ENCODE data around the gene CTNND2.
A peak's percentile ranks its signal among the peaks of the same experiment; 100 is the strongest.

Gene CTNND2

DNA sequence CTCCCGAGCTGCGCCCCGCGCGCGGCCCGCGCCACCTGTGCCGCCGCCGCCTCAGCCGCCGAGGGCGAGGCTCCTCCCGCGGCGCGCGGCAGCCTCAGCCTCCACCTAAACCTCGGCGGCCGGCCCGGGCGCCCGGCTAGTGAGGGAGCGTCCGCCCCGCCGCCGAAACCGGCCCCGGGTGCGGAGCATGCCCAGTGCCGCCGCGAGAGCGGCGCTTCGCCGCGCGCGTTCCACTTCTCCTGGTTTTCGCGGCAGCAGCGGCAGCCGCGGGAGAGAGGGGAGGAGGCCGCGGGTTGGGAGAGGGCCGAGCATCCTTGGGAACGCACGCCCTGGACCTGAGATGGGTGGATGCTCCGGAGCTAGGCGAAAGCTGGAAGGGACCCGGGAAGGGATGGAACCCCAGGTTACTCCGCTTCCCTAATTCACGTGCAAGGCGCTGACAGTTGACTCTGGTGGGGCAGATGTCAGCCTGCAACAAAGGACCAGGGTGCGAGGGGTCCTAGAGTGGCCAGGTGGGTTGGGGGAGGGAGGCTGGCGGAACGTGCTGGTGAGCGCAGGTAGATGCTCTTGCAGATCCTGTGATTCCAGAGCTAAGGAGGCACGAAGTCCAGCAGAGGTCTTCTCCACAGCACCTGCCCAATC is at the start of gene CTNND2:
Gene CTNND2 (minus strand): TSS at position 182 of the 642 bp plus-strand sequence. CDS start 593 bp downstream, outside the sequence.
- H3K27ac ChIP-seq = no peak within 1 kb of the TSS
- no peak for TF ChIP-seq ZFX (IDR thresholded peaks at IDR 0.05)
- TF ChIP-seq CTCF (conservative IDR thresholded peaks at IDR 0.05) = peak; percentile 12; the same call in 1 of the 2 replicates

- no peak overlapping the region for H3K27ac ChIP-seq
- TF ChIP-seq ZFX (IDR thresholded peaks at IDR 0.05) (no peak), CTCF (conservative IDR thresholded peaks at IDR 0.05) (no peak)
These were observed 42.1 kb upstream of the CTNND2 start for GRCh38 chr5:11946317-11946716.

GRCh38 chr5:11941566-11941965 is 37.3 kb upstream of the CTNND2 start:
- H3K27ac ChIP-seq = no peak overlapping the region
- TF ChIP-seq CTCF (conservative IDR thresholded peaks at IDR 0.05) (no peak), ZFX (IDR thresholded peaks at IDR 0.05) (no peak)

GRCh38 chr5:11931638-11932037 is 27.4 kb upstream of the CTNND2 start:
- H3K27ac ChIP-seq = no peak overlapping the region
- no peak for TF ChIP-seq ZFX (IDR thresholded peaks at IDR 0.05)
- TF ChIP-seq CTCF (conservative IDR thresholded peaks at IDR 0.05) = no peak

DNA sequence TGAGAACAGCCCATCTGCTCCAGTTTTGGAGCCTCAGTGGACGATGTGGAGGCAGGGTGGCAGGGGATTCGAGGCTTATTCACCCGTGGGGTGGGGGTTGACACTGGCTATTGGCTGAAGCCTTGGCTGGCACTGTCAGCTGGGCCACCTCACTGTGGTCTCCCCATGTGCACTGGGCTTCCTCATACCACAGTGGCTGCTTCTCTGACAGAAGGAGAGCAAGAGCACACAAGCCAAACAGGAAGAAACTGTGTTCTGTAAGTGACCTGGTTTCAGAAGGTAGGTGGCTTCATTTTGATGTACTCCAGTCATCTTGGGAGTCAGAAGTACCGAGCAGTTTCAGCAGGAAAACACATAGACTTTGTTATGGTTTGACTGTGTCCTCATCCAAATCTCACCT is 24.7 kb upstream of the CTNND2 start:
- TF ChIP-seq CTCF (conservative IDR thresholded peaks at IDR 0.05) (no peak), ZFX (IDR thresholded peaks at IDR 0.05) (no peak)

DNA sequence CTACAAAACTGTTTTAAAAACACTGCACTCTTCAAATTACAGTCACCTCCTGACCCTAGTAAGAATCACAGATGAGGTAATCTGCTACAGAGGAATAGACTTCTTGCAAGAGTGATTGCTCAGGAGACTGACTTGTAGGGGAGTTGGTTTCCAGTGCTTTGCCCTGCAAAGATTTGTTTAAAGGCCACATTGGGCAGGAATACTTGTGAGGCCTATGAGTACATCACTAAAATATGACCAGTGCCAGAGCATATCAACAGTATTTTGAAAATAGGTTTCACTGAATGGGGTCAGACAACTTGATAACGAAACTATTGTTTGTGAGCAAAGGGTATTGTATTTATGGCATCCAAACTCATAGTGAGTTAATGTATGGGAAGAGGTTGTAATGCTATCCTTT is 21.5 kb upstream of the CTNND2 start:
- TF ChIP-seq ZFX (IDR thresholded peaks at IDR 0.05) (no peak), CTCF (conservative IDR thresholded peaks at IDR 0.05) (no peak)
- H3K27ac ChIP-seq = no peak overlapping the region

More for the DNA sequence above, 24.7 kb upstream of the CTNND2 start:
- no peak overlapping the region for H3K27ac ChIP-seq

DNA sequence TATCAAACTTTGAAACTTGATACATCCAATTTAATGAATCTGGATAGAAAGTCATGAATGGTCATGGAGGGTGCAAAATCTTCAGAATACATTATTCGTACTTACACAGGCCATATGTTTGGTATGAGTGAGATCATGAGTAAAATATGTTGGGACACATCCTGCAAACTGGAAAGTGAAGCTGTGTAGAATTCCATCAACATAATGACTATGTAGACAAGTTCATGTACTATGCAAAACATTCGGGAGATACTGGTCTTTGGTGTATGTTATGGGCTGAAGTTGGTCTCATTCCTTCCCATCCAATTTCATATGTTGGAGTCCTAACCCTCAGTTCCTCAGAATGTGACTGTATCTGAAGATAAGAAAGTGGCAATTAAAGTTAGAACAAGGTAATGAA is 18.1 kb upstream of the CTNND2 start:
- no peak overlapping the region for H3K27ac ChIP-seq
- TF ChIP-seq ZFX (IDR thresholded peaks at IDR 0.05) (no peak), CTCF (conservative IDR thresholded peaks at IDR 0.05) (no peak)

All from C4-2B (cell line).